Measurements from ENCODE around the gene ERCC3.
"Not testable (repeated sequence)": the region's sequence is repeated elsewhere in the genome, so short reads cannot be mapped to it uniquely, and the experiment has no call there.

ERCC3 gene

DNA sequence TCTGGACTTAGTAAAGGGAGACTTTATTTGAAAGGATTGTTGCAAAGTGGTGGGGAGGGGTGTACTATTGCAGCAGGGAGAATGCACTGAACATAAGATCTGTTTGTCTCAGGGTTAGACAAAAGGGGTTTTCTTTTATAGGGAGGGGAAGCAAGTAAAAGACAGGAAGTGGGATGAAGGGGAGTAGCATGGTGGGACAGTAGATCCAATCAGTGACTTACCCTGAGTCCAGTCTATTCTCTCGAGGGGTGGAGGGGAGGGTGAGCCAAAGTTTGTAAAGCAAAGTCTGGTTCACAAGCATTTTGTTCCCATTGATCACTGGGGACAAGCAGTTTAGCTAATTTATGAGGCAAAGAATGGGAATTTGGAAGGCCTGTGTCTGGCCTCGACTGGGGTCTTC lies 38.8 kb downstream of the ERCC3 start:
- TF ChIP-seq, protein P1, sequence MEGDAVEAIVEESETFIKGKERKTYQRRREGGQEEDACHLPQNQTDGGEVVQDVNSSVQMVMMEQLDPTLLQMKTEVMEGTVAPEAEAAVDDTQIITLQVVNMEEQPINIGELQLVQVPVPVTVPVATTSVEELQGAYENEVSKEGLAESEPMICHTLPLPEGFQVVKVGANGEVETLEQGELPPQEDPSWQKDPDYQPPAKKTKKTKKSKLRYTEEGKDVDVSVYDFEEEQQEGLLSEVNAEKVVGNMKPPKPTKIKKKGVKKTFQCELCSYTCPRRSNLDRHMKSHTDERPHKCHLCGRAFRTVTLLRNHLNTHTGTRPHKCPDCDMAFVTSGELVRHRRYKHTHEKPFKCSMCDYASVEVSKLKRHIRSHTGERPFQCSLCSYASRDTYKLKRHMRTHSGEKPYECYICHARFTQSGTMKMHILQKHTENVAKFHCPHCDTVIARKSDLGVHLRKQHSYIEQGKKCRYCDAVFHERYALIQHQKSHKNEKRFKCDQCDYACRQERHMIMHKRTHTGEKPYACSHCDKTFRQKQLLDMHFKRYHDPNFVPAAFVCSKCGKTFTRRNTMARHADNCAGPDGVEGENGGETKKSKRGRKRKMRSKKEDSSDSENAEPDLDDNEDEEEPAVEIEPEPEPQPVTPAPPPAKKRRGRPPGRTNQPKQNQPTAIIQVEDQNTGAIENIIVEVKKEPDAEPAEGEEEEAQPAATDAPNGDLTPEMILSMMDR (conservative IDR thresholded peaks at IDR 0.05; ENCODE audit: control insufficient read depth, insufficient read depth, low read depth, low read length): no peak
- no peak for DNase-seq (ENCODE audit: low read depth)
- H3K4me3 ChIP-seq (ENCODE audit: control insufficient read depth, low read depth, low read length): no peak overlapping the region

DNA sequence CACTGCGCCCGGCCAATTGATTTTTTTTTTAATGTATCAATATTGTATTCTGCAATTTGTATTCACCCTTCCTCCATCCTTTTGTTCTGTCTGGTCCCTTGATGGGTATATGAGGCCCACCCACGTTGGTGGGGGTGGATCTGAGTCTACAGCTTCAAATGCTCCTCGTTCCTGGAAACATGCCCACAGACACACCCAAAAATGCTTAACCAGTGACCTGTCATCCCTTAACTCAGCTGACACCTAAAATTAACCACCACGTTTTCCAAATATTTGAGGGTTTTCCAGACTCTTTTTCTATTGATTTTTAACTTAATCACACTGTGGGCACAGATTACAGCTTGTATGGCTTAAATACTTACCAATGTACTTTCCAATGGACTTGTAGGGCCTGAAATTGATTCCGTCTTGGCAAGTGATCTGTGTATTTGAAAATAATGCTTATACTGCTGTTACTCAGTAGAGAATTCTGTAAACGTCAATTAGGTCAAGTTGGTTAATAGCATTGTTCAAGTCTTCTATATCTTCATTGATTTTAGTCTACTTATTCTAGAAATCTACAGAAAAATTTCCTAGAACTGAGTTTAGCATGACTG lies 39.5 kb downstream of the ERCC3 start:
- TF ChIP-seq, protein P1 (conservative IDR thresholded peaks at IDR 0.05; ENCODE audit: control insufficient read depth, insufficient read depth, low read depth, low read length): no peak
- peak; percentile 40 for DNase-seq (ENCODE audit: low read depth)
- H3K4me3 ChIP-seq (ENCODE audit: control insufficient read depth, low read depth, low read length): no peak overlapping the region

DNA sequence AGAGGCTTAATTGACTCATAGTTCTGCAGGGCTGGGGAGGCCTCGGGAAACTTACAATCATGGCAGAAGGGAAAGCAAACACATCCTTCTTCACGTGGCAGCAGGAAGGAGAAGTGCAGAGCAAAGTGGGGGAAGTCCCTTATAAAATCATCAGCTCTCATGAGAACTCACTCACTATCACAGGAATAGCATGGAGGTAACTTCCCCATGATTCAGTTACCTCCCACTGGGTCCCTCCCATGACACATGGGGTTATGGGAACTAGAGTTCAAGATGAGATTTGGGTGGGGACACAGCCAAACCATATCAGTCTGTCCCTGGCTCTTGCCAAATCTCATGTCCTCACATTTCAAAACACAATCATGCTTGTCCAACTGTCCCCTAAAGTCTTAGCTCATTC lies 52.8 kb downstream of the ERCC3 start:
- not testable (repeated sequence) for H3K4me3 ChIP-seq (ENCODE audit: control insufficient read depth, low read depth, low read length); DNase-seq (ENCODE audit: low read depth)

DNA sequence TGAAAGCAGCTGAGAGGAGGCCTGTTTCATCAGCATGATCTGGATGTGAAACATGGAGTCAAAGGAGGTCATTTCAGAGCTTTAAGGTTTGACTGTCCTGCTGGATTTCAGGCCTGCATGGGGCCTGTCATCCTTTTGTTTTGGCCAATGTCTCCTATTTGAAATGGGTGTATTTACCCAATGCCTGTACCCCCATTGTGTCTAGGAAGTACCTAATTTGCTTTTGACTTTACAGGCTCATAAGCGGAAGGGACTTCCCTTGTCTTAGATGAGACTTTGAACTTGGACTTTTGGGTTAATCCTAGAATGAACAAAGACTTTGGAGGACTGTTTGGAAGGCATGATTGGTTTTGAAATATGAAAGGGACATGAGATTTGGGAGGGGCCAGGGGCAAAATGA lies 54.5 kb downstream of the ERCC3 start:
- H3K4me3 ChIP-seq (ENCODE audit: control insufficient read depth, low read depth, low read length): no peak overlapping the region
- DNase-seq (ENCODE audit: low read depth): no peak
- TF ChIP-seq, protein P1 (conservative IDR thresholded peaks at IDR 0.05; ENCODE audit: control insufficient read depth, insufficient read depth, low read depth, low read length): no peak

DNA sequence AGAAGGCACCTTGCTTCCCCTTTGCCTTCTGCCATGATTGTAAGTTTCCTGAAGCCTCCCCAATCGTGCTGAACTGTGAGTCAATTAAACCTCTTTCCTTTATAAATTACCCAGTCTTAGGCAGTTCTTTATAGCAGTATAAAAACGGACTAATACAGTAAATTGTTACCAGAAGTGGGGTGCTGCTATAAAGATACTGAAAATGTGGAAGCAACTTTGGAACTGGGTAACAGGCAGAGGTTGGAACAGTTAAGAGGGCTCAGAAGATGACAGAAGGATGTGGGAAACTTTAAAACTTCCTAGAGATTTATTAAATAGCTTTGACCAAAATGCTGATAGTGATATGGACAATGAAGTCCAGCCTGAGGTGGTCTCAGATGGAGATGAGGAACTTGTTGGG lies 56.2 kb downstream of the ERCC3 start:
- H3K4me3 ChIP-seq (ENCODE audit: control insufficient read depth, low read depth, low read length); DNase-seq (ENCODE audit: low read depth): not testable (repeated sequence)

DNA sequence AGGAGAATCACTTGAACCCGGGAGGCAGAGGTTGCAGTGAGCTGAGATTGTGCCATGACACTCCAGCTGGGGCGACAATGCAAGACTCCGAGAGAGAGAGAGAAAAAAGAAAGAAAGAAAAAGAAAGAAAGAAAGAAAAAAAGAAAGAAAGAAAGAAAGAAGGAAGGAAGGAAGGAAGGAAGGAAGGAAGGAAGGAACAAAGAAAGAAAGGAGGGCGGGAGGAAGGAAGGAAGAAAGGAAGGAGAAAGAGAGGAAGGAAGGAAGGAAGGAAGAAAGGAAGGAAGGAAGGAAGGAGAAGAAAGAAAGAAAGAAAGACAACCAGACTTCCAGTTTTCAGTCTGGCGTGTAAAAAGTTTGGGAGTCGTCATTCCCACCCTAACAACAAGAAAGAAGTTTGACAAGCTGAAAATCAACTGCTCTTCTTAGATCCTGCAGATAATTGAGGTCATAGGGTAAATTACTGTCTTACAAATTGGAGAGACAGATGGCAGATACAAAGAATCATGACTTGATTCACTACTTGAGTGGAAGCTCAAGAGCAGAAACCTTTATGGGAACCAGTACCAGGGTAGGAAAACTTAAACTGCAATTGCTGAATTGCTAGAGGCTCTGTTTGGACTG lies 58.8 kb downstream of the ERCC3 start:
- no peak overlapping the region for H3K4me3 ChIP-seq (ENCODE audit: control insufficient read depth, low read depth, low read length)
- no peak for DNase-seq (ENCODE audit: low read depth)
- TF ChIP-seq, protein P1 (conservative IDR thresholded peaks at IDR 0.05; ENCODE audit: control insufficient read depth, insufficient read depth, low read depth, low read length): no peak

DNA sequence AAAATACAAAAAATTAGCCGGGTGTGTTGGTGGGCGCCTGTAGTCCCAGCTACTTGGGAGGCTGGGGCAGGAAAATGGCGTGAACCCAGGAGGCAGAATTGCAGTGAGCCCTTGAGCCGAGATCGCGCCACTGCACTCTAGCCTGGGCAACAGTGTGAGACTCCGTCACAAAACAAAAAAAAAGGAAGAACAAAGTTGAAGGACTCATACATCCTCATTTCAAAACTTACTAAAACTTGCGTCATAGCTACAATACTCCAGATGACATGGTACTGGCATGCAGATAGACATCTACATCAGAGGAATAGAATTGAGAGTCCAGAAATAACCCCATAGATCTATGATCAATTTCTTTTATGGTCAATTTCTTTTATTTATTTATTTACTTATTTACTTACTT lies 60.2 kb downstream of the ERCC3 start:
- DNase-seq (ENCODE audit: low read depth): no peak
- TF ChIP-seq, protein P1 (conservative IDR thresholded peaks at IDR 0.05; ENCODE audit: control insufficient read depth, insufficient read depth, low read depth, low read length): no peak
- H3K4me3 ChIP-seq (ENCODE audit: control insufficient read depth, low read depth, low read length): no peak overlapping the region

All from fibroblast of mammary gland (primary cell).